HepG2 (cell line): Measurements from ENCODE around the gene DCUN1D2. TPM values are rescaled to one million over a fixed set of nuclear protein-coding genes. Genes with fewer than 3 reads are reported as not detected.
A peak's percentile ranks its signal among the peaks of the same experiment; 100 is the strongest.

Experiments used
- ATAC-seq: fragments of 200-7000 bp; cut with Tn5 transposase; 3 replicates; pipeline ENCODE4 v1.9.1; 2020; ENCODE audit warnings: mild to moderate bottlenecking, moderate library complexity
- BruUV-seq: library from RNA; stranded (reverse); fragments of 400-500 nt; replicated peaks from 2 replicates; lab custom pipeline; 2021; lab: Mats Ljungman, UMichigan
- CTCF ChIA-PET: fragments of 300-600 bp; formaldehyde crosslinking; extraction: SDS; loops from one replicate; lab custom pipeline; 2021; ENCODE audit warnings: low total read pairs, inconsistent platforms, low intra/inter-chr PET ratio; lab: Yijun Ruan, JAX
- POLR2A ChIA-PET: fragments of 350-600 bp; sonication (Branson Sonifier 250); formaldehyde crosslinking; loops from one replicate; lab custom pipeline; 2020; ENCODE audit warnings: antibody characterized with exemption, inconsistent platforms; lab: Yijun Ruan, JAX
- DNase-seq: peaks from one replicate; pipeline ENCODE4 v3.0.0-alpha.2; 2015; ENCODE audit warnings: low spot score
- FAIRE-seq: peaks from 3 replicates; lab custom pipeline; 2011; peaks lifted over from hg19 to GRCh38; lab: Jason Lieb, UNC
- H2AFZ ChIP-seq: one replicate; pipeline ENCODE4 v1.6.1; 2011; ENCODE audit warnings: low read length, inconsistent platforms
- H3K27ac ChIP-seq: fragments of 300-600 bp; 3 replicates; pipeline ENCODE4 v1.8.0; 2011; ENCODE audit warnings: mixed run types, mild to moderate bottlenecking, mixed read lengths, low read length, inconsistent platforms; ENCODE audit not compliant: insufficient read depth; ENCODE audit errors: extremely low read length
- H3K27me3 ChIP-seq, 2 experiments: fragments of 200-600 bp in 1 of 2; 2 replicates in 1 of 2; 3 replicates in 1 of 2; pipeline versions ENCODE4 v1.6.0 to v1.8.0; 2011; ENCODE audit warnings: low read length in 2 of 2, mild to moderate bottlenecking in 2 of 2, moderate library complexity in 2 of 2, inconsistent platforms in 1 of 2; ENCODE audit not compliant: insufficient read depth in 2 of 2, control insufficient read depth in 1 of 2
- H3K36me3 ChIP-seq, 2 experiments: fragments of 200-600 bp in 1 of 2; replicated peaks in 1 of 2; 2 replicates in 1 of 2; 3 replicates in 1 of 2; pipeline versions ENCODE4 v1.5.1 to v1.8.0; 2011; ENCODE audit warnings: low read length in 2 of 2, inconsistent platforms in 1 of 2; ENCODE audit not compliant: insufficient read depth in 2 of 2, control insufficient read depth in 1 of 2
- H3K4me1 ChIP-seq: 2 replicates; pipeline ENCODE4 v1.5.1; 2012; ENCODE audit warnings: low read length, inconsistent platforms; ENCODE audit not compliant: insufficient read depth
- H3K4me2 ChIP-seq: 2 replicates; pipeline ENCODE4 v1.6.0; 2011; ENCODE audit warnings: low read depth, low read length, inconsistent platforms
- H3K4me3 ChIP-seq, 3 experiments: fragments of 200-600 bp in 1 of 3; sonication (generic), shearing (Covaris generic) in 1 of 3; replicated peaks in 1 of 3; 2 replicates each; pipeline ENCODE4 v1.5.1; 2011 to 2016; ENCODE audit warnings: low read length in 3 of 3, inconsistent platforms in 2 of 3, low read depth in 2 of 3, mild to moderate bottlenecking in 2 of 3, control low read depth in 1 of 3, mixed read lengths in 1 of 3; ENCODE audit not compliant: insufficient read depth in 1 of 3
- H3K79me2 ChIP-seq: one replicate; pipeline ENCODE4 v1.6.1; 2011; ENCODE audit warnings: low read length, inconsistent platforms; ENCODE audit not compliant: insufficient read depth
- H3K9ac ChIP-seq: 2 replicates; pipeline ENCODE4 v1.6.0; 2011; ENCODE audit warnings: mild to moderate bottlenecking, low read depth, low read length, inconsistent platforms; ENCODE audit not compliant: insufficient read depth
- H3K9me3 ChIP-seq: 2 replicates; pipeline ENCODE4 v1.5.1; 2012; ENCODE audit warnings: mild to moderate bottlenecking, low read length
- H4K20me1 ChIP-seq: 2 replicates; pipeline ENCODE4 v1.6.0; 2011; ENCODE audit warnings: inconsistent platforms, mild to moderate bottlenecking, low read length, moderate library complexity; ENCODE audit not compliant: insufficient read depth
- AGO2 ChIP-seq: fragments of 200-400 bp; formaldehyde crosslinking; optimal IDR thresholded peaks from 2 replicates; pipeline ENCODE3; 2017; ENCODE audit warnings: mild to moderate bottlenecking, low read depth, low read length, moderate library complexity
- ZNF512B ChIP-seq: sonication (generic); formaldehyde crosslinking; IDR thresholded peaks from 2 replicates; pipeline ENCODE4 v1.5.1; 2020; ENCODE audit warnings: missing genetic modification reagents, mild to moderate bottlenecking, borderline replicate concordance
- WGBS: methylation state at CpG from one replicate; pipeline ENCODE4 v1.1.6; 2017; ENCODE audit warnings: low lambda C conversion rate; 5-methylcytosine and 5-hydroxymethylcytosine counted together
- in situ Hi-C: cut with HindIII; loops from 2 replicates; pipeline ENCODE4 v1.10.0; 2017; ENCODE audit warnings: low pct_unique_long_range_greater_than_20kb; ENCODE audit not compliant: extremely low pct_ligation_motif_present
- intact Hi-C: fragments of 100-400 bp; cut with micrococcal nuclease; formaldehyde crosslinking; loops from one replicate; pipeline ENCODE4 v1.10.0; 2022; ENCODE audit not compliant: unreplicated experiment
- polyA plus RNA-seq, 8 experiments: library from polyadenylated mRNA; depleted of rRNA in 3 of 8; stranded (reverse) in 7 of 8; unstranded in 1 of 8; fragments of >200 nt; fragmentation: Illumina TruSeq in 4 of 8; extraction: Trizol in 4 of 8; gene quantifications; 2 replicates each; pipeline versions ENCODE4 v1.2.1 to v1.2.3, GENCODE V29; 2011 to 2016; ENCODE audit warnings: low read depth in 4 of 8, missing spikeins in 1 of 8, mixed read lengths in 1 of 8; ENCODE audit not compliant: insufficient read depth in 1 of 8
- total RNA-seq, 5 experiments: library from RNA; depleted of rRNA; stranded (reverse); fragments of >200 nt; fragmentation: Illumina TruSeq; extraction: Trizol; gene quantifications; 2 replicates each; pipeline ENCODE4 v1.2.3, GENCODE V29; 2016; ENCODE audit warnings: low read depth in 1 of 5

DCUN1D2 gene
- total and polyA plus RNA-seq, 2 of the 13 experiments (the other 11 are each of a cell fraction or from before 2014, with no cell fraction given) = 9.1 to 9.6 TPM

GRCh38 chr13:113452942-113453901 lies 37.3 kb downstream of the DCUN1D2 start, which contains the start of gene ADPRHL1:
Gene ADPRHL1, minus strand, starts transcription at chr13:113453488. Its CDS starts 51 bp downstream, at chr13:113453437.
- TF ChIP-seq AGO2 (peak; percentile 47), ZNF512B (CRISPR knock-in tag) (no peak)
- intact Hi-C loops (no loop called here), in situ Hi-C loops (loop anchor here (5.0 kb wide), 1 partner anchor 46 kb away; no protein-coding TSS in a partner anchor)
- DNase-seq = no peak
- FAIRE-seq = no peak
- ChIA-PET CTCF (no interaction called here), POLR2A (no interaction called here)
- no peak for ATAC-seq
- Histone ChIP-seq H3K27me3 (no peaks in the 10 kb centered on the region), H4K20me1 (no peaks in the 10 kb centered on the region), H3K79me2 (no peaks in the 10 kb centered on the region), H3K9me3 (no peaks in the 10 kb centered on the region), H3K27ac (no peak within 1 kb of the TSS), H3K4me2 (no peak within 1 kb of the TSS), H3K4me1 (peaks cover 14% of the 10 kb centered on the region), H3K9ac (no peak within 1 kb of the TSS), H2AFZ (no peak within 1 kb of the TSS), H3K36me3 (peaks cover 6 to 15% of the 10 kb centered on the region in 2 experiments; a peak in 4 of 5 replicates), H3K4me3 (no peak within 1 kb of the TSS)
- WGBS = 92% methylated on average over 20 of the region's 45 CpGs
- BruUV-seq = no TSS peak
